SK-N-SH (cell line): ENCODE data around the gene CMYA5. TPM values are rescaled to one million over a fixed set of nuclear protein-coding genes. Genes with fewer than 3 reads are reported as not detected.

ENCODE experiments used
- CTCF ChIA-PET: fragments of 300-600, 350-600 bp; formaldehyde crosslinking; extraction: SDS; loops from one replicate; lab custom pipeline; 2021; lab: Yijun Ruan, JAX
- POLR2A ChIA-PET: fragments of 350-600 bp; sonication (Branson Sonifier 250); formaldehyde crosslinking; extraction: SDS; loops from one replicate; lab custom pipeline; 2020; ENCODE audit warnings: antibody characterized with exemption, inconsistent platforms; lab: Yijun Ruan, JAX
- DNase-seq: peaks from one replicate; pipeline ENCODE4 v3.0.0; 2012
- H2AFZ ChIP-seq: fragments of 200-600 bp; sonication (generic); 2 replicates; pipeline ENCODE4 v1.8.1; 2016; ENCODE audit warnings: antibody characterized with exemption, mild to moderate bottlenecking, low read depth
- H3F3A ChIP-seq: fragments of 200-600 bp; sonication (generic); replicated peaks from 2 replicates; pipeline ENCODE3; 2016; ENCODE audit warnings: antibody characterized with exemption, mild to moderate bottlenecking; ENCODE audit not compliant: insufficient read depth
- H3K27ac ChIP-seq, 2 experiments: fragments of 200-500 bp in 1 of 2; fragments of 200-600 bp in 1 of 2; sonication (Bioruptor generic) in 1 of 2; sonication (generic), shearing (Covaris generic) in 1 of 2; 2 replicates each; pipeline versions ENCODE4 v1.5.1 to v1.6.1; 2014 to 2016; ENCODE audit warnings: low read depth in 2 of 2, inconsistent platforms in 1 of 2, low read length in 1 of 2, mild to moderate bottlenecking in 1 of 2, mixed read lengths in 1 of 2
- H3K27me3 ChIP-seq: fragments of 200-600 bp; sonication (generic), shearing (Covaris generic); 2 replicates; pipeline ENCODE4 v1.6.1; 2016; ENCODE audit warnings: mixed run types; ENCODE audit not compliant: insufficient read depth
- H3K36me3 ChIP-seq, 2 experiments: fragments of 200-500 bp in 1 of 2; fragments of 200-600 bp in 1 of 2; sonication (Bioruptor generic) in 1 of 2; sonication (generic) in 1 of 2; replicated peaks in 1 of 2; 2 replicates each; pipeline versions ENCODE3 to v1.5.1; 2014 to 2016; ENCODE audit warnings: low read length in 1 of 2, mild to moderate bottlenecking in 1 of 2; ENCODE audit not compliant: insufficient read depth in 2 of 2, control insufficient read depth in 1 of 2
- H3K4me1 ChIP-seq, 2 experiments: fragments of 200-500 bp in 1 of 2; fragments of 200-600 bp in 1 of 2; sonication (Bioruptor generic) in 1 of 2; sonication (generic), shearing (Covaris generic) in 1 of 2; 2 replicates each; pipeline versions ENCODE4 v1.5.1 to v1.6.1; 2014 to 2016; ENCODE audit warnings: low read depth in 1 of 2, low read length in 1 of 2, mixed run types in 1 of 2; ENCODE audit not compliant: insufficient read depth in 2 of 2, control insufficient read depth in 1 of 2
- H3K4me2 ChIP-seq: fragments of 200-600 bp; sonication (generic), shearing (Covaris generic); 2 replicates; pipeline ENCODE4 v1.6.1; 2017; ENCODE audit warnings: mixed run types
- H3K4me3 ChIP-seq, 2 experiments: fragments of 200-500 bp in 1 of 2; fragments of 200-600 bp in 1 of 2; sonication (Bioruptor generic) in 1 of 2; sonication (generic), shearing (Covaris generic) in 1 of 2; 2 replicates each; pipeline versions ENCODE4 v1.5.1 to v1.8.1; 2014 to 2016; ENCODE audit warnings: low read depth in 2 of 2, inconsistent platforms in 1 of 2, low read length in 1 of 2, mild to moderate bottlenecking in 1 of 2, mixed read lengths in 1 of 2, moderate library complexity in 1 of 2
- H3K79me2 ChIP-seq: fragments of 200-600 bp; sonication (generic); 2 replicates; pipeline ENCODE4 v1.8.1; 2017; ENCODE audit warnings: mild to moderate bottlenecking; ENCODE audit not compliant: insufficient read depth
- H3K9ac ChIP-seq: fragments of 200-600 bp; sonication (generic); 2 replicates; pipeline ENCODE4 v1.6.1; 2017; ENCODE audit warnings: mixed run types
- H3K9me2 ChIP-seq: fragments of 200-600 bp; sonication (generic); 2 replicates; pipeline ENCODE4 v1.6.1; 2017; ENCODE audit warnings: mixed run types
- H3K9me3 ChIP-seq: fragments of 200-600 bp; sonication (generic); 2 replicates; pipeline ENCODE4 v1.6.1; 2017; ENCODE audit warnings: mixed run types, mild to moderate bottlenecking, moderate library complexity
- H4K20me1 ChIP-seq: fragments of 200-600 bp; sonication (generic); 2 replicates; pipeline ENCODE4 v1.6.1; 2017; ENCODE audit warnings: mild to moderate bottlenecking, mixed run types; ENCODE audit not compliant: insufficient read depth
- EP300 ChIP-seq, 2 experiments: IDR thresholded peaks; 2 replicates each; pipeline versions ENCODE4 v1.4.0 to v1.6.1; 2012; ENCODE audit warnings: borderline replicate concordance in 1 of 2, low read depth in 1 of 2, low read length in 1 of 2
- EZH2phosphoT487 ChIP-seq: fragments of 200-600 bp; sonication (generic); IDR thresholded peaks from 2 replicates; pipeline ENCODE4 v1.6.1; 2017; ENCODE audit warnings: low read depth, mixed run types, mild to moderate bottlenecking, antibody characterized with exemption, moderate library complexity, borderline replicate concordance
- FOSL2 ChIP-seq: IDR thresholded peaks from 2 replicates; pipeline ENCODE4 v1.4.0; 2012; ENCODE audit warnings: low read depth, mild to moderate bottlenecking, moderate library complexity, borderline replicate concordance
- FOXJ3 ChIP-seq: sonication (generic); formaldehyde crosslinking; IDR thresholded peaks from 2 replicates; pipeline ENCODE4 v1.5.1; 2020; ENCODE audit warnings: mild to moderate bottlenecking, missing genetic modification reagents
- IRF3 ChIP-seq: fragments of 150-350 bp; IDR thresholded peaks from 2 replicates; pipeline ENCODE4 v1.6.1; 2016; ENCODE audit warnings: mild to moderate bottlenecking, low read depth, low read length
- MEF2A ChIP-seq: IDR thresholded peaks from 2 replicates; pipeline ENCODE4 v1.4.0; 2012; ENCODE audit warnings: low read depth, borderline replicate concordance
- NFIC ChIP-seq: IDR thresholded peaks from 2 replicates; pipeline ENCODE4 v1.4.0; 2012; ENCODE audit warnings: borderline replicate concordance
- RAD21 ChIP-seq: IDR thresholded peaks from 2 replicates; pipeline ENCODE4 v1.6.1; 2012; ENCODE audit warnings: mild to moderate bottlenecking, low read length
- RFX5 ChIP-seq: IDR thresholded peaks from 2 replicates; pipeline ENCODE4 v1.6.1; 2012; ENCODE audit warnings: mild to moderate bottlenecking, improper control_type of control experiment, low read length
- RXRA ChIP-seq: IDR thresholded peaks from 2 replicates; pipeline ENCODE4 v1.4.0; 2012; ENCODE audit warnings: low read depth, mild to moderate bottlenecking, borderline replicate concordance
- SIN3A ChIP-seq: IDR thresholded peaks from 2 replicates; pipeline ENCODE4 v1.6.1; 2012; ENCODE audit warnings: low read depth, mild to moderate bottlenecking, low read length, moderate library complexity, borderline replicate concordance
- SMC3 ChIP-seq: IDR thresholded peaks from 2 replicates; pipeline ENCODE4 v1.6.1; 2012; ENCODE audit warnings: low read depth, low read length, improper control_type of control experiment
- TAF1 ChIP-seq: IDR thresholded peaks from 2 replicates; pipeline ENCODE4 v1.6.1; 2012; ENCODE audit warnings: low read depth, mild to moderate bottlenecking, low read length, moderate library complexity, borderline replicate concordance
- TCF12 ChIP-seq: IDR thresholded peaks from 2 replicates; pipeline ENCODE4 v1.4.0; 2012
- TEAD4 ChIP-seq: IDR thresholded peaks from 2 replicates; pipeline ENCODE4 v1.4.0; 2012; ENCODE audit warnings: mild to moderate bottlenecking, borderline replicate concordance; ENCODE audit not compliant: insufficient read depth
- USF2 ChIP-seq: fragments of 150-350 bp; IDR thresholded peaks from 2 replicates; pipeline ENCODE4 v1.6.1; 2017; ENCODE audit warnings: antibody characterized with exemption, low read length, low read depth, borderline replicate concordance
- YY1 ChIP-seq: IDR thresholded peaks from 2 replicates; pipeline ENCODE4 v1.4.0; 2012; ENCODE audit warnings: low read depth, mild to moderate bottlenecking
- ZBTB33 ChIP-seq: IDR thresholded peaks from 2 replicates; pipeline ENCODE4 v1.4.0; 2012; ENCODE audit warnings: low read depth, borderline replicate concordance
- WGBS: methylation state at CpG from one replicate; pipeline ENCODE4 v1.1.6; 2017; ENCODE audit warnings: low lambda C conversion rate; 5-methylcytosine and 5-hydroxymethylcytosine counted together
- polyA plus RNA-seq, 3 experiments: library from polyadenylated mRNA; depleted of rRNA; stranded (reverse); fragments of >200 nt; gene quantifications; 2 replicates each; pipeline ENCODE4 v1.2.3, GENCODE V29; 2012

Gene CMYA5
- polyA plus RNA-seq, 1 of the 3 experiments (the other 2 are of a cell fraction) = 0.12 TPM

GRCh38 chr5:79798893-79799590 lies 109.4 kb downstream of the CMYA5 start:
- H3F3A ChIP-seq = no peaks in the 10 kb centered on the region
- no peak overlapping the region for H3K27ac ChIP-seq
- H4K20me1 ChIP-seq = no peaks in the 10 kb centered on the region
- DNase-seq = no peak
- no peaks in the 10 kb centered on the region for H3K36me3 ChIP-seq
- ChIA-PET CTCF (no interaction called here), POLR2A (no interaction called here)
- H3K4me3 ChIP-seq = no peak overlapping the region
- H3K9me2 ChIP-seq = no peaks in the 10 kb centered on the region
- no peaks in the 10 kb centered on the region for H3K9me3 ChIP-seq
- WGBS = 89% methylated on average over 7 of the region's 7 CpGs
- H3K27me3 ChIP-seq = no peaks in the 10 kb centered on the region
- no peak overlapping the region for H3K4me2 ChIP-seq
- TF ChIP-seq EP300 (IDR thresholded peaks at IDR 0.05; ENCODE audit: borderline replicate concordance in 1 of 2, low read depth in 1 of 2, low read length in 1 of 2) = no peak
- no peak for TF ChIP-seq RFX5
- TF ChIP-seq FOSL2 = no peak
- TF ChIP-seq USF2 = no peak
- no peak for TF ChIP-seq TEAD4
- no peak for TF ChIP-seq TAF1
- TF ChIP-seq ZBTB33 = no peak
- no peak for TF ChIP-seq RXRA
- TF ChIP-seq YY1 = no peak
- TF ChIP-seq MEF2A = no peak
- no peak for TF ChIP-seq SIN3A
- no peak for TF ChIP-seq SMC3
- no peak for TF ChIP-seq IRF3
- TF ChIP-seq EZH2phosphoT487 = no peak
- TF ChIP-seq TCF12 = no peak
- TF ChIP-seq NFIC = no peak
- no peak for TF ChIP-seq FOXJ3 (CRISPR knock-in tag)
- TF ChIP-seq RAD21 = no peak
- H3K79me2 ChIP-seq = no peaks in the 10 kb centered on the region
- no peak overlapping the region for H3K9ac ChIP-seq
- H3K4me1 ChIP-seq = no peaks in the 10 kb centered on the region
- no peak overlapping the region for H2AFZ ChIP-seq
